ENCODE measurements around the gene DSC3.

DSC3 gene

DNA sequence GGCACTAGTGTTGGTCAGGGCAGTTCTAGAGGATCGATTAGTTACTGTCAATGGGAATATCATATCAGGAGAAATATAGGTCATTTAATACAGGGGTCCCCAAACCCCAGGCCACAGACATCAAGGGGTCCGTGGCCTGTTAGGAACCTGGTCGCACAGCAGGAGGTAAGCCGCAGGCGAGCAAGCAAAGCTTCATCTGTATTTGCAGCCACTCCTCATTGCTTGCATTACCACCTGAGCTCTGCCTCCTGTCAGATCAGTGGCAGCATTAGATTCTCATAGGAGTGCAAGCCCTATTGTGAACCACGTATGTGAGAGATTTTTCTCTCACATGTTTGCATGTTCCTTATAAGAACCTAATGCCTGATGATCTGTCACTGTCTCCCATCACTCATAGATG is 81.9 kb downstream of the DSC3 start:
- no peak overlapping the region for H3K4me3 ChIP-seq (ENCODE audit: low read depth, low read length)
- TF ChIP-seq, protein P1, sequence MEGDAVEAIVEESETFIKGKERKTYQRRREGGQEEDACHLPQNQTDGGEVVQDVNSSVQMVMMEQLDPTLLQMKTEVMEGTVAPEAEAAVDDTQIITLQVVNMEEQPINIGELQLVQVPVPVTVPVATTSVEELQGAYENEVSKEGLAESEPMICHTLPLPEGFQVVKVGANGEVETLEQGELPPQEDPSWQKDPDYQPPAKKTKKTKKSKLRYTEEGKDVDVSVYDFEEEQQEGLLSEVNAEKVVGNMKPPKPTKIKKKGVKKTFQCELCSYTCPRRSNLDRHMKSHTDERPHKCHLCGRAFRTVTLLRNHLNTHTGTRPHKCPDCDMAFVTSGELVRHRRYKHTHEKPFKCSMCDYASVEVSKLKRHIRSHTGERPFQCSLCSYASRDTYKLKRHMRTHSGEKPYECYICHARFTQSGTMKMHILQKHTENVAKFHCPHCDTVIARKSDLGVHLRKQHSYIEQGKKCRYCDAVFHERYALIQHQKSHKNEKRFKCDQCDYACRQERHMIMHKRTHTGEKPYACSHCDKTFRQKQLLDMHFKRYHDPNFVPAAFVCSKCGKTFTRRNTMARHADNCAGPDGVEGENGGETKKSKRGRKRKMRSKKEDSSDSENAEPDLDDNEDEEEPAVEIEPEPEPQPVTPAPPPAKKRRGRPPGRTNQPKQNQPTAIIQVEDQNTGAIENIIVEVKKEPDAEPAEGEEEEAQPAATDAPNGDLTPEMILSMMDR (IDR thresholded peaks at IDR 0.05; ENCODE audit: insufficient read depth, low read depth, low read length, missing control alignments) = no peak
- no peak for DNase-seq (ENCODE audit: low read depth)

DNA sequence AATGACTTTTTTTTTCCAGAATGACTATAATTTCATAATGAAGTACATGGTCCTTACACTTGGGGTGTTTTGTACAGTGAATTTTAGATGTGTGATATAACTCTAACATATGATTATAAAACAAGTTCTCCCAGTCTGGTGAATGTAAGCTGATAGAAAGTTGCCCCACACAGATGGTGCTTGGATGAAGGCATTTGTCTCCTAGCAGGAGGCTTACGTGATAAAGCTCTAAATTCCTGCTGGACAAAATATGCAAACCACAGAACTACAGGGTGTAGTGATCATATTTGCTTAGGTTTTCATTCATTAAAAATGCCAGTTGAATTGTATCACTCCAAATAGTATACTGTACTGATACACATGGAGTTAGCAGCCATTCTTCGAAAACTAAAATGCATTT is 85.5 kb downstream of the DSC3 start:
- TF ChIP-seq, protein P1 (IDR thresholded peaks at IDR 0.05; ENCODE audit: insufficient read depth, low read depth, low read length, missing control alignments) = no peak
- DNase-seq (ENCODE audit: low read depth) = no peak
- H3K4me3 ChIP-seq (ENCODE audit: low read depth, low read length) = no peak overlapping the region

DNA sequence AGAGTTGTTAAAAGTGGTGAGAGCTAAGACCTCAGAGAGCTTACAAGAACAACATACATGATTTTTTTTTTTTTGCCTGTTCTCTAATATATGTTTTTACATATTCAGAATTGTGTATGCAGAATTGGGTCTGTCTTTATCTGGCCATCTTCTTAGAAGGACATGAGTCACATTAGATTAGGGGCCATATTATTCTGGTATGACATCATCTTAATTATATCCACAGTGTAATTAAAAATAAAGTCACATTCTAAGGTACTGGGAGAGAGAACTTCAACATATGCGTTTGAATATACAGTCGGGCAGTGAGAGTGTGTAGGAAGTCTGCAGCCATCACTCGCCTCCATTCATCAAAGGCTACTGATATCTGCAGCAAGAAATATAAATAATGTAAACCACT is 88.3 kb downstream of the DSC3 start:
- H3K4me3 ChIP-seq (ENCODE audit: low read depth, low read length) = no peak overlapping the region
- no peak for DNase-seq (ENCODE audit: low read depth)
- TF ChIP-seq, protein P1 (IDR thresholded peaks at IDR 0.05; ENCODE audit: insufficient read depth, low read depth, low read length, missing control alignments) = no peak

DNA sequence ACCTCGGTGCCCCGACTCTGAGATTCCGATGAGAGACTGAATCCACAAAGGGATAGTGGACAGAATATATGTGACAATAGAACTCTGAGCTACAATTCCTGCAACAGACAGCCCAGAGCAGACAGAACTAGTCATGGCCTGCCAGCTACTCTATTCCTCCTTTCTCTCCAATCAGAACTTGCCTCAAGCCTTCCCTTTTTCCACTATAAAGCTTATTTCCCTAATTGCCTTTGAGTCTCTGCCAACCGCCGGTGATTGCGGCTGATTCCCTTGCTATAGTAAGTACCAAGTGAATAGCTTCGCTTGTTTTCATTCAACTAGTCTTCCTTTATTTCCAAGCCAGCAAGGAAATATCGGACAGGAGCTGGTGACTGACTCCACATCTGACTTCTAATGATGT is 96.8 kb downstream of the DSC3 start:
- TF ChIP-seq, protein P1 (IDR thresholded peaks at IDR 0.05; ENCODE audit: insufficient read depth, low read depth, low read length, missing control alignments) = no peak
- no peak for DNase-seq (ENCODE audit: low read depth)
- no peak overlapping the region for H3K4me3 ChIP-seq (ENCODE audit: low read depth, low read length)

DNA sequence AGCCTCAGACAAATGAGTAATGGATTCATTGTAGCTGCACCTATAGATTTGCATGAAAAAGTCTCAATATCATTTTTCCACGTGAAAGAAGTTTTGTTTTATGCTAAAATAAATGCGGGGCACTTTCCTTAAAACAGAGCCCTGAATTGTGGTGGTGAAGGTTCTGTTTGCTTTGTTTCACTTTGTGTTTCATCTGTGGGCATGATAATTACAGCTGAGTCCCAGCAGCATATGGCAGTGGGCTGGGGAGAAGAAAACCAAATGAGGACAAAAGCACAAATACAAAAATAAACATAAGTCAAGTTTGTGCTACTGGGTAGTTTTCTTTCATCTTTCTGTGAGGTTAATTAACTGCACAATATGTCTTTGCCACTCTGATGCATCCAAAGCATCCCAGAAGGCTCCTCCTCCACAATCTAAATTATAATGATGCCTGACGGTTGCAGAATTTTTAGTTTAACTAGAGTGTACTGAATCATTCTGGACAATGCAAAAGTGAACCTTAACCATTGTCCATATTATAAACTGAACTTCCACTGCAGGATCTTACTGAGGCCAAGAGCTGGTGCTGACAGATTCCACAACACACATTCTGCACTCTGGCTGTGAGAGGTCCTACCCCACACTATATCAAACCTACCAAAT is 97.6 kb downstream of the DSC3 start:
- no peak overlapping the region for H3K4me3 ChIP-seq (ENCODE audit: low read depth, low read length)
- DNase-seq (ENCODE audit: low read depth) = no peak
- TF ChIP-seq, protein P1 (IDR thresholded peaks at IDR 0.05; ENCODE audit: insufficient read depth, low read depth, low read length, missing control alignments) = no peak

DNA sequence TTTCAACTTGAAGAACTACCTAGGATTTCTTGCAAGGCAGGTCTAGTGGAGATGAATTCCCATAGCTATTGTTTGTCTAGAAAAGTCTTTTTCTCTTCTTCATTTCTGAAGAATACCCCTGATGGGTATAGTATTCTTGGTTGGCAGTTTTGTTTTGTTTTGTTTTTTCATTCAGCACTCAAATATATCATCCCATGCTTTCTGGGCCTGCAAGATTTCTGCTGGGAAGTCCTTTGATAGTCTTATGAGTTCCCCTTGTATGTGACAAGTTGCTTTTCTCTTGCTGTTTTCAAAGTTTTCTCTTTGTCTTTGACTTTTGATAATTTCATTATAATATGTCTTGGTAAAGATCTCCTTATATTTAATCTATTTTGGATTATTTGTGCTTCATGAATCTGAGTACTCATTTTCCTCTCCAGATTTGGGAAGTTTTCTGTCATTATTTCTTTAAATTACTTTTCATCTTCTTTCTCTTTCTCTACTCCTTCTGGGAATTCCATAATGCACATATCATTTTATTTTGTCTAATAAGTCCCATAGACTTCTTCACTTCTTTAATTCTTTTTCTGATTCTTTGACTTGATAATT is 101.5 kb downstream of the DSC3 start:
- DNase-seq (ENCODE audit: low read depth) = no peak
- H3K4me3 ChIP-seq (ENCODE audit: low read depth, low read length) = no peak overlapping the region
- TF ChIP-seq, protein P1 (IDR thresholded peaks at IDR 0.05; ENCODE audit: insufficient read depth, low read depth, low read length, missing control alignments) = no peak
